H1 (cell line): ENCODE data around the gene CSNK1A1. TPM values are rescaled to one million over a fixed set of nuclear protein-coding genes. Genes with fewer than 3 reads are reported as not detected.

ENCODE experiments used
- CTCF ChIA-PET: fragments of 300-600 bp; sonication (Branson Sonifier 250); formaldehyde crosslinking; loops from one replicate; lab custom pipeline; 2021; ENCODE audit not compliant: partially characterized antibody; lab: Charles Lee
- POLR2A ChIA-PET: fragments of 300-600 bp; sonication (Branson Sonifier 250); formaldehyde crosslinking; loops from one replicate; lab custom pipeline; 2021; ENCODE audit warnings: inconsistent platforms; ENCODE audit not compliant: partially characterized antibody; lab: Charles Lee
- DNase-seq, 2 experiments: peaks; one replicate each; pipeline versions ENCODE4 v3.0.0 to v3.0.0-alpha.2; 2010 to 2022; ENCODE audit warnings: low spot score in 2 of 2, low read depth in 1 of 2, mixed read lengths in 1 of 2
- FAIRE-seq: peaks from 2 replicates; lab custom pipeline; 2011; peaks lifted over from hg19 to GRCh38; lab: Jason Lieb, UNC
- H2AFZ ChIP-seq: 2 replicates; pipeline ENCODE4 v1.8.1; 2012; ENCODE audit warnings: low read length, inconsistent platforms
- H2AK5ac ChIP-seq: 2 replicates; pipeline ENCODE4 v1.6.1; 2013; ENCODE audit warnings: low read depth, low read length
- H2BK120ac ChIP-seq: replicated peaks from 2 replicates; pipeline ENCODE3; 2013; ENCODE audit warnings: low read depth, low read length, inconsistent platforms
- H2BK12ac ChIP-seq: 2 replicates; pipeline ENCODE4 v1.6.1; 2013; ENCODE audit warnings: low read depth, low read length
- H2BK15ac ChIP-seq: 2 replicates; pipeline ENCODE4 v1.6.1; 2013; ENCODE audit warnings: low read length
- H2BK20ac ChIP-seq: 2 replicates; pipeline ENCODE4 v1.6.1; 2013; ENCODE audit warnings: low read length
- H2BK5ac ChIP-seq: 2 replicates; pipeline ENCODE4 v1.6.1; 2013; ENCODE audit warnings: low read depth, low read length
- H3K14ac ChIP-seq: 2 replicates; pipeline ENCODE4 v1.6.1; 2013; ENCODE audit warnings: inconsistent platforms; ENCODE audit not compliant: insufficient read length
- H3K18ac ChIP-seq: 2 replicates; pipeline ENCODE4 v1.6.1; 2013; ENCODE audit warnings: low read length; ENCODE audit errors: extremely low read depth
- H3K23ac ChIP-seq: 2 replicates; pipeline ENCODE4 v1.6.1; 2013; ENCODE audit warnings: inconsistent platforms; ENCODE audit not compliant: insufficient read length
- H3K23me2 ChIP-seq: 2 replicates; pipeline ENCODE4 v1.6.1; 2013; ENCODE audit warnings: low read depth, low read length
- H3K27ac ChIP-seq: 2 replicates; pipeline ENCODE4 v1.6.1; 2011; ENCODE audit warnings: low read depth, low read length, inconsistent platforms
- H3K27me3 ChIP-seq, 4 experiments: replicated peaks in 1 of 4; 1 replicate in 1 of 4; 2 replicates in 3 of 4; pipeline versions ENCODE4 v1.6.1 to v1.8.1; 2011 to 2013; ENCODE audit warnings: low read length in 3 of 4, mild to moderate bottlenecking in 3 of 4, inconsistent platforms in 2 of 4, mixed read lengths in 2 of 4, moderate library complexity in 1 of 4; ENCODE audit not compliant: control insufficient read depth in 3 of 4, insufficient read depth in 3 of 4; ENCODE audit errors: extremely low read depth in 1 of 4
- H3K36me3 ChIP-seq, 4 experiments: 2 replicates each; pipeline versions ENCODE4 v1.6.1 to v1.8.1; 2011 to 2013; ENCODE audit warnings: mild to moderate bottlenecking in 4 of 4, low read length in 3 of 4, moderate library complexity in 2 of 4, control low read depth in 1 of 4, inconsistent platforms in 1 of 4; ENCODE audit not compliant: insufficient read depth in 4 of 4, control insufficient read depth in 2 of 4
- H3K4ac ChIP-seq: replicated peaks from 2 replicates; pipeline ENCODE3; 2013; ENCODE audit warnings: low read length, low read depth, mixed read lengths, inconsistent platforms; ENCODE audit not compliant: insufficient read length
- H3K4me1 ChIP-seq, 4 experiments: replicated peaks in 1 of 4; 1 replicate in 1 of 4; 2 replicates in 3 of 4; pipeline versions ENCODE4 v1.6.1 to v1.8.1; 2011 to 2013; ENCODE audit warnings: low read length in 3 of 4, inconsistent platforms in 2 of 4, mixed read lengths in 1 of 4; ENCODE audit not compliant: insufficient read depth in 4 of 4, control insufficient read depth in 3 of 4
- H3K4me2 ChIP-seq, 2 experiments: 2 replicates each; pipeline versions ENCODE4 v1.6.1 to v1.8.1; 2011 to 2013; ENCODE audit warnings: low read depth in 2 of 2, low read length in 2 of 2, control low read depth in 1 of 2, inconsistent platforms in 1 of 2, mild to moderate bottlenecking in 1 of 2; ENCODE audit not compliant: insufficient read depth in 1 of 2
- H3K4me3 ChIP-seq, 4 experiments: fragments of 200-600, 300-600 bp in 1 of 4; sonication (generic), shearing (Covaris generic), sonication (Bioruptor Twin) in 1 of 4; 2 replicates each; pipeline versions ENCODE4 v1.5.1 to v1.8.1; 2011 to 2016; ENCODE audit warnings: low read length in 4 of 4, low read depth in 3 of 4, control low read depth in 2 of 4, inconsistent platforms in 2 of 4, mild to moderate bottlenecking in 2 of 4, mixed read lengths in 1 of 4, moderate library complexity in 1 of 4; ENCODE audit not compliant: insufficient read depth in 2 of 4; ENCODE audit errors: extremely low read depth in 1 of 4
- H3K56ac ChIP-seq: replicated peaks from 2 replicates; pipeline ENCODE3; 2013; ENCODE audit warnings: low read depth, mild to moderate bottlenecking, mixed read lengths, low read length, inconsistent platforms; ENCODE audit not compliant: insufficient read length
- H3K79me1 ChIP-seq: 2 replicates; pipeline ENCODE4 v1.6.1; 2013; ENCODE audit warnings: low read depth, low read length, control low read depth
- H3K79me2 ChIP-seq, 2 experiments: 2 replicates each; pipeline versions ENCODE4 v1.6.1 to v1.8.1; 2012 to 2013; ENCODE audit warnings: low read length in 2 of 2, mild to moderate bottlenecking in 2 of 2, inconsistent platforms in 1 of 2; ENCODE audit not compliant: insufficient read depth in 2 of 2, control insufficient read depth in 1 of 2
- H3K9ac ChIP-seq, 4 experiments: replicated peaks in 1 of 4; 1 replicate in 1 of 4; 2 replicates in 3 of 4; pipeline versions ENCODE4 v1.6.1 to v1.8.1; 2011 to 2013; ENCODE audit warnings: low read depth in 3 of 4, low read length in 3 of 4, control low read depth in 2 of 4, mild to moderate bottlenecking in 2 of 4, moderate library complexity in 2 of 4, inconsistent platforms in 1 of 4; ENCODE audit errors: extremely low read depth in 1 of 4
- H3K9me3 ChIP-seq, 2 experiments: 2 replicates each; pipeline versions ENCODE4 v1.6.1 to v1.8.1; 2012 to 2013; ENCODE audit warnings: mild to moderate bottlenecking in 2 of 2, moderate library complexity in 2 of 2, control low read depth in 1 of 2, inconsistent platforms in 1 of 2, low read depth in 1 of 2, low read length in 1 of 2, mixed read lengths in 1 of 2; ENCODE audit not compliant: insufficient read depth in 2 of 2
- H4K20me1 ChIP-seq, 2 experiments: replicated peaks in 1 of 2; 2 replicates each; pipeline versions ENCODE3 to v1.8.1; 2011 to 2013; ENCODE audit warnings: inconsistent platforms in 2 of 2, low read length in 2 of 2, mild to moderate bottlenecking in 1 of 2; ENCODE audit not compliant: insufficient read depth in 2 of 2, control insufficient read depth in 1 of 2
- H4K5ac ChIP-seq: 2 replicates; pipeline ENCODE4 v1.6.1; 2013; ENCODE audit warnings: low read length, low read depth, mixed read lengths, inconsistent platforms; ENCODE audit not compliant: insufficient read length
- H4K8ac ChIP-seq: 2 replicates; pipeline ENCODE4 v1.8.0; 2013; ENCODE audit warnings: mild to moderate bottlenecking, moderate library complexity, low read length, inconsistent platforms; ENCODE audit not compliant: insufficient read depth; ENCODE audit errors: extremely low read depth
- H4K91ac ChIP-seq: replicated peaks from 2 replicates; pipeline ENCODE3; 2013; ENCODE audit warnings: low read length, mixed read lengths, inconsistent platforms; ENCODE audit not compliant: insufficient read length
- POLR2AphosphoS5 ChIP-seq: IDR thresholded peaks from 2 replicates; pipeline ENCODE4 v1.6.1; 2011; ENCODE audit warnings: low read depth, low read length
- WGBS, 2 experiments: shearing (Covaris generic) in 1 of 2; methylation state at CpG; one replicate each; pipeline versions ENCODE4 v1.1.6 to v1.1.7; 2013 to 2015; ENCODE audit warnings: low lambda C conversion rate in 2 of 2, mixed read lengths in 2 of 2, inconsistent platforms in 1 of 2, low coverage in 1 of 2, missing lambda C conversion rate in 1 of 2; ENCODE audit not compliant: insufficient replicate concordance in 2 of 2, insufficient coverage in 1 of 2, insufficient read length in 1 of 2; ENCODE audit errors: extremely low coverage in 1 of 2, missing lambda C conversion rate in 1 of 2; 5-methylcytosine and 5-hydroxymethylcytosine counted together
- polyA plus RNA-seq, 7 experiments: library from polyadenylated mRNA; depleted of rRNA in 3 of 7; stranded (reverse) in 5 of 7; unstranded in 2 of 7; fragments of >200 nt in 5 of 7; fragments of 200-250 nt in 2 of 7; gene quantifications; 1 replicate in 5 of 7; 2 replicates in 1 of 7; 4 replicates in 1 of 7; pipeline versions ENCODE4 v1.2.1 to v1.2.3, GENCODE V29; 2011 to 2013; ENCODE audit warnings: missing spikeins in 2 of 7, mixed read lengths in 2 of 7
- total RNA-seq: library from RNA; stranded (reverse); fragmentation: NEBNext Ultra II Directional; extraction: Animal tissue kit (Norgen Biotek cat#: 25700); gene quantifications from 2 replicates; pipeline ENCODE4 v1.2.1, GENCODE V29; 2021

The CSNK1A1 gene
- total and polyA plus RNA-seq, 2 of the 8 experiments (the other 6 are each of a cell fraction or from before 2014, with no cell fraction given): 61.2 to 244 TPM

DNA sequence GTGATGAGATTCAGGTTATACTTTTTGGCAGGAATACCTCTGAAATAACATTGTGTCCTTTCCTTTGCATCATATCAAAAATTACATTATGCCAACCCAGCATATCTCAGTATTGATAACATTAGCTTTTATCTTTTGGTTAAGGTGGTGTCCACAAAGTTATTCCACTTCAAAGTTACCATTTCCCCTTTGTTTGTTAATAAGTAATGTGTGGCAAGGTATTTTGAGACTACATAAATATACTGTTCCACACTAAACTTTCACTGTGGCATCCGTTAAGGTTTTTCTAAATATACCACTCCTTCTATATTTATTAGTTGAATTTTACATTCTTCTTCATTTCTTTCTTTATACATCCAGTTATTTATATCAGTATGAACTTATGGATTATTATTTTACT lies 16.0 kb upstream of the CSNK1A1 start:
- Histone ChIP-seq H3K23ac (no peak overlapping the region), H2BK20ac (no peak overlapping the region), H3K23me2 (no peaks in the 10 kb centered on the region), H3K9me3 (no peaks in the 10 kb centered on the region), H4K91ac (no peak overlapping the region), H4K8ac (no peak overlapping the region), H4K5ac (no peak overlapping the region), H3K4me3 (no peak overlapping the region), H2BK15ac (no peak overlapping the region)
- no peak for DNase-seq
- FAIRE-seq: no peak
- POLR2A ChIA-PET: no interaction called here
- TF ChIP-seq POLR2AphosphoS5: no peak
- TF ChIP-seq, all 59 proteins: peak for 0
- H2AK5ac ChIP-seq: no peak overlapping the region
- 85% methylated on average over 1 of the region's 1 CpG; no CpG with 5 or more reads in 1 of the 2 experiments for WGBS, 2 experiments
- H3K4me1 ChIP-seq: peaks cover 0 to 7% (median 4%) of the 10 kb centered on the region in 4 experiments; a peak in 3 of 7 replicates
- no peak overlapping the region for H2BK12ac ChIP-seq
- no peaks in the 10 kb centered on the region for H3K36me3 ChIP-seq
- H2BK5ac ChIP-seq: no peak overlapping the region
- no peaks in the 10 kb centered on the region for H3K79me2 ChIP-seq
- no peak overlapping the region for H3K4me2 ChIP-seq
- H3K18ac ChIP-seq: no peak overlapping the region
- H3K4ac ChIP-seq: no peak overlapping the region
- no peak overlapping the region for H3K9ac ChIP-seq
- H3K56ac ChIP-seq: no peak overlapping the region
- H3K27me3 ChIP-seq: no peaks in the 10 kb centered on the region
- no peaks in the 10 kb centered on the region for H3K79me1 ChIP-seq
- no peaks in the 10 kb centered on the region for H4K20me1 ChIP-seq
- no peak overlapping the region for H2BK120ac ChIP-seq
- H3K27ac ChIP-seq: no peak overlapping the region
- CTCF ChIA-PET: interaction anchor here (1.8 to 6.9 kb wide), 5 partner anchors 126 to 437 kb away, joined by 3 to 35 read pairs (median 23); no protein-coding TSS in a partner anchor
- H3K14ac ChIP-seq: no peak overlapping the region
- no peak overlapping the region for H2AFZ ChIP-seq
